ENCODE data around the gene PIAS4. TPM values are rescaled to one million over a fixed set of nuclear protein-coding genes. Genes with fewer than 3 reads are reported as not detected.

PIAS4 gene
- total and polyA plus RNA-seq, 2 donors (not counting 3 experiments of a cell fraction or from before 2014, with no cell fraction given) = 26.2 to 46.2 TPM

GRCh38 chr19:4025317-4025716, 17.8 kb downstream of the PIAS4 start:
- Histone ChIP-seq H3K36me3 (ENCODE audit: control insufficient read depth in 2 of 2, extremely low read depth in 1 of 2, insufficient read depth in 2 of 2, low read length in 2 of 2) (peaks cover 5 to 21% of the 10 kb centered on the region in 2 experiments), H2AFZ (ENCODE audit: low read depth, low read length) (no peak overlapping the region), H3K9me3 (replicated peaks; ENCODE audit: control insufficient read depth, insufficient read depth, low read length) (no peaks in the 10 kb centered on the region), H3K4me1 (ENCODE audit: control insufficient read depth, extremely low read depth, insufficient read depth, low read length) (peaks cover 2% of the 10 kb centered on the region), H3K79me2 (ENCODE audit: control insufficient read depth, insufficient read depth, low read length) (peaks cover 5% of the 10 kb centered on the region), H3K27me3 (ENCODE audit: control insufficient read depth in 2 of 2, insufficient read depth in 2 of 2, low read length in 2 of 2) (no peaks in the 10 kb centered on the region), H3K27ac (ENCODE audit: insufficient read depth, low read depth, low read length) (no peak overlapping the region), H3K9ac (replicated peaks; ENCODE audit: extremely low read depth, insufficient read depth, low read length) (no peak overlapping the region), H4K20me1 (replicated peaks; ENCODE audit: control insufficient read depth, extremely low read depth, insufficient read depth, low read length) (no peaks in the 10 kb centered on the region), H3K4me2 (ENCODE audit: insufficient read depth, low read length) (no peak overlapping the region), H3K9me1 (replicated peaks; ENCODE audit: control insufficient read depth, extremely low read depth, insufficient read depth, low read length) (no peaks in the 10 kb centered on the region), H3K4me3 (replicated peaks in 1 of 3; ENCODE audit: insufficient read depth in 1 of 3, low read depth in 1 of 3, low read length in 3 of 3) (no peak overlapping the region)
- BruUV-seq (replicated peaks) = no TSS peak
- CTCF ChIA-PET = interaction anchor here (0.7 kb wide), 1 partner anchor 185 kb away, joined by 4 read pairs; no protein-coding TSS in a partner anchor
- intact Hi-C loops (cut with micrococcal nuclease) (no loop called here), dilution Hi-C loops (cut with MboI; ENCODE audit: extremely low pct_ligation_motif_present, low sequenced_read_pairs) (no loop called here)
- FAIRE-seq (no peak), DNase-seq (ENCODE audit: low read depth, low spot score) (no peak)
- TF ChIP-seq, protein P1, sequence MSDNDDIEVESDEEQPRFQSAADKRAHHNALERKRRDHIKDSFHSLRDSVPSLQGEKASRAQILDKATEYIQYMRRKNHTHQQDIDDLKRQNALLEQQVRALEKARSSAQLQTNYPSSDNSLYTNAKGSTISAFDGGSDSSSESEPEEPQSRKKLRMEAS (IDR thresholded peaks at IDR 0.05; ENCODE audit: insufficient read depth, insufficient read length) = no peak
- no peak for TF ChIP-seq JUN (IDR thresholded peaks at IDR 0.05; ENCODE audit: borderline replicate concordance, insufficient read depth, insufficient read length, low read depth)
- POLR2A ChIA-PET = no interaction called here

DNA sequence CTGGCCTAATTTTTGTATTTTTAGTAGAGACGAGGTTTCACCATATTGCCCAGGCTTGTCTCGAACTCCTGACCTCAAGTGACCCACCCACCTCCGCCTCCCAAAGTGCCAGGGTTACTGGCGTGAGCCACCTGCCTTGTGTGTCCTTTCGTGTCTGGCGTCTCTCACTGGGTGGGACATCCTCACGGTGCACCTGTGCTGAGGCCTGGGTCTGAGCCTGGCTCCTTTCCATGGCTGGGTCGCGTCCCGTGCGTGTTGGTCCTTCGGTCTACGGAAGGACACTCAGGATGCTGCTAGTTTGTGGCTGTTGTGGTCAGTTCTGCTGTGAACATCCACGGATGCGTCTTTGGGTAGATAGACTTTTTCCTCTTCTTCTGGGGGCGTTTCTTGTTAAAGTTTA, 19.6 kb downstream of the PIAS4 start:
- Histone ChIP-seq H3K4me3 (replicated peaks in 1 of 3; ENCODE audit: insufficient read depth in 1 of 3, low read depth in 1 of 3, low read length in 3 of 3) (no peak overlapping the region), H3K79me2 (ENCODE audit: control insufficient read depth, insufficient read depth, low read length) (no peaks in the 10 kb centered on the region), H3K9me3 (replicated peaks; ENCODE audit: control insufficient read depth, insufficient read depth, low read length) (no peaks in the 10 kb centered on the region), H3K4me1 (ENCODE audit: control insufficient read depth, extremely low read depth, insufficient read depth, low read length) (peaks cover 2% of the 10 kb centered on the region), H3K4me2 (ENCODE audit: insufficient read depth, low read length) (no peak overlapping the region), H3K27me3 (ENCODE audit: control insufficient read depth in 2 of 2, insufficient read depth in 2 of 2, low read length in 2 of 2) (no peaks in the 10 kb centered on the region), H3K9ac (replicated peaks; ENCODE audit: extremely low read depth, insufficient read depth, low read length) (no peak overlapping the region), H3K9me1 (replicated peaks; ENCODE audit: control insufficient read depth, extremely low read depth, insufficient read depth, low read length) (no peaks in the 10 kb centered on the region), H3K36me3 (ENCODE audit: control insufficient read depth in 2 of 2, extremely low read depth in 1 of 2, insufficient read depth in 2 of 2, low read length in 2 of 2) (peaks cover 5 to 29% of the 10 kb centered on the region in 2 experiments), H4K20me1 (replicated peaks; ENCODE audit: control insufficient read depth, extremely low read depth, insufficient read depth, low read length) (no peaks in the 10 kb centered on the region), H3K27ac (ENCODE audit: insufficient read depth, low read depth, low read length) (no peak overlapping the region), H2AFZ (ENCODE audit: low read depth, low read length) (no peak overlapping the region)
- dilution Hi-C loops (cut with MboI; ENCODE audit: extremely low pct_ligation_motif_present, low sequenced_read_pairs) = no loop called here
- BruUV-seq (replicated peaks) = no TSS peak
- TF ChIP-seq EZH2 (IDR thresholded peaks at IDR 0.05; ENCODE audit: borderline replicate concordance, low read depth, low read length, severe bottlenecking) (no peak), POLR2A (IDR thresholded peaks at IDR 0.05; ENCODE audit: low read depth, low read length) (no peak), POLR2AphosphoS5 (IDR thresholded peaks at IDR 0.05; ENCODE audit: insufficient read depth, low read depth, low read length) (no peak), MYC (IDR thresholded peaks at IDR 0.05; ENCODE audit: low read depth, low read length) (no peak), GATA2 (IDR thresholded peaks at IDR 0.05; ENCODE audit: insufficient read depth, insufficient read length, low read depth, low read length) (no peak), FOS (IDR thresholded peaks at IDR 0.05; ENCODE audit: borderline replicate concordance, insufficient read depth, low read length) (no peak), JUN (IDR thresholded peaks at IDR 0.05; ENCODE audit: borderline replicate concordance, insufficient read depth, insufficient read length, low read depth) (no peak)
- TF ChIP-seq, protein P1 (IDR thresholded peaks at IDR 0.05; ENCODE audit: insufficient read depth, insufficient read length) = no peak
- TF ChIP-seq, protein P2, sequence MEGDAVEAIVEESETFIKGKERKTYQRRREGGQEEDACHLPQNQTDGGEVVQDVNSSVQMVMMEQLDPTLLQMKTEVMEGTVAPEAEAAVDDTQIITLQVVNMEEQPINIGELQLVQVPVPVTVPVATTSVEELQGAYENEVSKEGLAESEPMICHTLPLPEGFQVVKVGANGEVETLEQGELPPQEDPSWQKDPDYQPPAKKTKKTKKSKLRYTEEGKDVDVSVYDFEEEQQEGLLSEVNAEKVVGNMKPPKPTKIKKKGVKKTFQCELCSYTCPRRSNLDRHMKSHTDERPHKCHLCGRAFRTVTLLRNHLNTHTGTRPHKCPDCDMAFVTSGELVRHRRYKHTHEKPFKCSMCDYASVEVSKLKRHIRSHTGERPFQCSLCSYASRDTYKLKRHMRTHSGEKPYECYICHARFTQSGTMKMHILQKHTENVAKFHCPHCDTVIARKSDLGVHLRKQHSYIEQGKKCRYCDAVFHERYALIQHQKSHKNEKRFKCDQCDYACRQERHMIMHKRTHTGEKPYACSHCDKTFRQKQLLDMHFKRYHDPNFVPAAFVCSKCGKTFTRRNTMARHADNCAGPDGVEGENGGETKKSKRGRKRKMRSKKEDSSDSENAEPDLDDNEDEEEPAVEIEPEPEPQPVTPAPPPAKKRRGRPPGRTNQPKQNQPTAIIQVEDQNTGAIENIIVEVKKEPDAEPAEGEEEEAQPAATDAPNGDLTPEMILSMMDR (IDR thresholded peaks at IDR 0.05; ENCODE audit: extremely low read depth in 1 of 2, insufficient read depth in 1 of 2, low read depth in 1 of 2, low read length in 2 of 2) = no peak
- DNase-seq (ENCODE audit: low read depth, low spot score) (no peak), FAIRE-seq (no peak)
- intact Hi-C loops (cut with micrococcal nuclease) = no loop called here
- POLR2A ChIA-PET = no interaction called here
- CTCF ChIA-PET = no interaction called here
